H1 (cell line): Measurements from ENCODE around the gene ACP4. TPM values are rescaled to one million over a fixed set of nuclear protein-coding genes. Genes with fewer than 3 reads are reported as not detected.

Source experiments
- CTCF ChIA-PET: fragments of 300-600 bp; sonication (Branson Sonifier 250); formaldehyde crosslinking; loops from one replicate; lab custom pipeline; 2021; ENCODE audit not compliant: partially characterized antibody; lab: Charles Lee
- POLR2A ChIA-PET: fragments of 300-600 bp; sonication (Branson Sonifier 250); formaldehyde crosslinking; loops from one replicate; lab custom pipeline; 2021; ENCODE audit warnings: inconsistent platforms; ENCODE audit not compliant: partially characterized antibody; lab: Charles Lee
- DNase-seq, 2 experiments: peaks; one replicate each; pipeline versions ENCODE4 v3.0.0 to v3.0.0-alpha.2; 2010 to 2022; ENCODE audit warnings: low spot score in 2 of 2, low read depth in 1 of 2, mixed read lengths in 1 of 2
- FAIRE-seq: peaks from 2 replicates; lab custom pipeline; 2011; peaks lifted over from hg19 to GRCh38; lab: Jason Lieb, UNC
- H2AFZ ChIP-seq: 2 replicates; pipeline ENCODE4 v1.8.1; 2012; ENCODE audit warnings: low read length, inconsistent platforms
- H2AK5ac ChIP-seq: 2 replicates; pipeline ENCODE4 v1.6.1; 2013; ENCODE audit warnings: low read depth, low read length
- H2BK120ac ChIP-seq: replicated peaks from 2 replicates; pipeline ENCODE3; 2013; ENCODE audit warnings: low read depth, low read length, inconsistent platforms
- H2BK12ac ChIP-seq: 2 replicates; pipeline ENCODE4 v1.6.1; 2013; ENCODE audit warnings: low read depth, low read length
- H2BK15ac ChIP-seq: 2 replicates; pipeline ENCODE4 v1.6.1; 2013; ENCODE audit warnings: low read length
- H2BK20ac ChIP-seq: 2 replicates; pipeline ENCODE4 v1.6.1; 2013; ENCODE audit warnings: low read length
- H2BK5ac ChIP-seq: 2 replicates; pipeline ENCODE4 v1.6.1; 2013; ENCODE audit warnings: low read depth, low read length
- H3K14ac ChIP-seq: 2 replicates; pipeline ENCODE4 v1.6.1; 2013; ENCODE audit warnings: inconsistent platforms; ENCODE audit not compliant: insufficient read length
- H3K18ac ChIP-seq: 2 replicates; pipeline ENCODE4 v1.6.1; 2013; ENCODE audit warnings: low read length; ENCODE audit errors: extremely low read depth
- H3K23ac ChIP-seq: 2 replicates; pipeline ENCODE4 v1.6.1; 2013; ENCODE audit warnings: inconsistent platforms; ENCODE audit not compliant: insufficient read length
- H3K23me2 ChIP-seq: 2 replicates; pipeline ENCODE4 v1.6.1; 2013; ENCODE audit warnings: low read depth, low read length
- H3K27ac ChIP-seq: 2 replicates; pipeline ENCODE4 v1.6.1; 2011; ENCODE audit warnings: low read depth, low read length, inconsistent platforms
- H3K27me3 ChIP-seq, 4 experiments: replicated peaks in 1 of 4; 1 replicate in 1 of 4; 2 replicates in 3 of 4; pipeline versions ENCODE4 v1.6.1 to v1.8.1; 2011 to 2013; ENCODE audit warnings: low read length in 3 of 4, mild to moderate bottlenecking in 3 of 4, inconsistent platforms in 2 of 4, mixed read lengths in 2 of 4, moderate library complexity in 1 of 4; ENCODE audit not compliant: control insufficient read depth in 3 of 4, insufficient read depth in 3 of 4; ENCODE audit errors: extremely low read depth in 1 of 4
- H3K36me3 ChIP-seq, 4 experiments: 2 replicates each; pipeline versions ENCODE4 v1.6.1 to v1.8.1; 2011 to 2013; ENCODE audit warnings: mild to moderate bottlenecking in 4 of 4, low read length in 3 of 4, moderate library complexity in 2 of 4, control low read depth in 1 of 4, inconsistent platforms in 1 of 4; ENCODE audit not compliant: insufficient read depth in 4 of 4, control insufficient read depth in 2 of 4
- H3K4ac ChIP-seq: replicated peaks from 2 replicates; pipeline ENCODE3; 2013; ENCODE audit warnings: low read length, low read depth, mixed read lengths, inconsistent platforms; ENCODE audit not compliant: insufficient read length
- H3K4me1 ChIP-seq, 4 experiments: replicated peaks in 1 of 4; 1 replicate in 1 of 4; 2 replicates in 3 of 4; pipeline versions ENCODE4 v1.6.1 to v1.8.1; 2011 to 2013; ENCODE audit warnings: low read length in 3 of 4, inconsistent platforms in 2 of 4, mixed read lengths in 1 of 4; ENCODE audit not compliant: insufficient read depth in 4 of 4, control insufficient read depth in 3 of 4
- H3K4me2 ChIP-seq, 2 experiments: 2 replicates each; pipeline versions ENCODE4 v1.6.1 to v1.8.1; 2011 to 2013; ENCODE audit warnings: low read depth in 2 of 2, low read length in 2 of 2, control low read depth in 1 of 2, inconsistent platforms in 1 of 2, mild to moderate bottlenecking in 1 of 2; ENCODE audit not compliant: insufficient read depth in 1 of 2
- H3K4me3 ChIP-seq, 4 experiments: fragments of 200-600, 300-600 bp in 1 of 4; sonication (generic), shearing (Covaris generic), sonication (Bioruptor Twin) in 1 of 4; 2 replicates each; pipeline versions ENCODE4 v1.5.1 to v1.8.1; 2011 to 2016; ENCODE audit warnings: low read length in 4 of 4, low read depth in 3 of 4, control low read depth in 2 of 4, inconsistent platforms in 2 of 4, mild to moderate bottlenecking in 2 of 4, mixed read lengths in 1 of 4, moderate library complexity in 1 of 4; ENCODE audit not compliant: insufficient read depth in 2 of 4; ENCODE audit errors: extremely low read depth in 1 of 4
- H3K56ac ChIP-seq: replicated peaks from 2 replicates; pipeline ENCODE3; 2013; ENCODE audit warnings: low read depth, mild to moderate bottlenecking, mixed read lengths, low read length, inconsistent platforms; ENCODE audit not compliant: insufficient read length
- H3K79me1 ChIP-seq: 2 replicates; pipeline ENCODE4 v1.6.1; 2013; ENCODE audit warnings: low read depth, low read length, control low read depth
- H3K79me2 ChIP-seq, 2 experiments: 2 replicates each; pipeline versions ENCODE4 v1.6.1 to v1.8.1; 2012 to 2013; ENCODE audit warnings: low read length in 2 of 2, mild to moderate bottlenecking in 2 of 2, inconsistent platforms in 1 of 2; ENCODE audit not compliant: insufficient read depth in 2 of 2, control insufficient read depth in 1 of 2
- H3K9ac ChIP-seq, 4 experiments: replicated peaks in 1 of 4; 1 replicate in 1 of 4; 2 replicates in 3 of 4; pipeline versions ENCODE4 v1.6.1 to v1.8.1; 2011 to 2013; ENCODE audit warnings: low read depth in 3 of 4, low read length in 3 of 4, control low read depth in 2 of 4, mild to moderate bottlenecking in 2 of 4, moderate library complexity in 2 of 4, inconsistent platforms in 1 of 4; ENCODE audit errors: extremely low read depth in 1 of 4
- H3K9me3 ChIP-seq, 2 experiments: 2 replicates each; pipeline versions ENCODE4 v1.6.1 to v1.8.1; 2012 to 2013; ENCODE audit warnings: mild to moderate bottlenecking in 2 of 2, moderate library complexity in 2 of 2, control low read depth in 1 of 2, inconsistent platforms in 1 of 2, low read depth in 1 of 2, low read length in 1 of 2, mixed read lengths in 1 of 2; ENCODE audit not compliant: insufficient read depth in 2 of 2
- H4K20me1 ChIP-seq, 2 experiments: replicated peaks in 1 of 2; 2 replicates each; pipeline versions ENCODE3 to v1.8.1; 2011 to 2013; ENCODE audit warnings: inconsistent platforms in 2 of 2, low read length in 2 of 2, mild to moderate bottlenecking in 1 of 2; ENCODE audit not compliant: insufficient read depth in 2 of 2, control insufficient read depth in 1 of 2
- H4K5ac ChIP-seq: 2 replicates; pipeline ENCODE4 v1.6.1; 2013; ENCODE audit warnings: low read length, low read depth, mixed read lengths, inconsistent platforms; ENCODE audit not compliant: insufficient read length
- H4K8ac ChIP-seq: 2 replicates; pipeline ENCODE4 v1.8.0; 2013; ENCODE audit warnings: mild to moderate bottlenecking, moderate library complexity, low read length, inconsistent platforms; ENCODE audit not compliant: insufficient read depth; ENCODE audit errors: extremely low read depth
- H4K91ac ChIP-seq: replicated peaks from 2 replicates; pipeline ENCODE3; 2013; ENCODE audit warnings: low read length, mixed read lengths, inconsistent platforms; ENCODE audit not compliant: insufficient read length
- BCL11A ChIP-seq, 2 experiments: IDR thresholded peaks; one replicate each; pipeline ENCODE4 v1.6.1; 2011; ENCODE audit warnings: low read depth in 2 of 2, low read length in 2 of 2, mild to moderate bottlenecking in 2 of 2
- EGR1 ChIP-seq: IDR thresholded peaks from 2 replicates; pipeline ENCODE4 v1.6.1; 2011; ENCODE audit warnings: low read depth, low read length, borderline replicate concordance
- POLR2A ChIP-seq, 2 experiments: IDR thresholded peaks; 1 replicate in 1 of 2; 2 replicates in 1 of 2; pipeline ENCODE4 v1.6.1; 2011; ENCODE audit warnings: low read depth in 2 of 2, low read length in 2 of 2, mild to moderate bottlenecking in 2 of 2; ENCODE audit errors: control extremely low read depth in 1 of 2
- ZNF274 ChIP-seq: IDR thresholded peaks from 2 replicates; pipeline ENCODE4 v1.7.0; 2012; ENCODE audit warnings: low read length, borderline replicate concordance; ENCODE audit errors: extremely low read depth
- WGBS, 2 experiments: shearing (Covaris generic) in 1 of 2; methylation state at CpG; one replicate each; pipeline versions ENCODE4 v1.1.6 to v1.1.7; 2013 to 2015; ENCODE audit warnings: low lambda C conversion rate in 2 of 2, mixed read lengths in 2 of 2, inconsistent platforms in 1 of 2, low coverage in 1 of 2, missing lambda C conversion rate in 1 of 2; ENCODE audit not compliant: insufficient replicate concordance in 2 of 2, insufficient coverage in 1 of 2, insufficient read length in 1 of 2; ENCODE audit errors: extremely low coverage in 1 of 2, missing lambda C conversion rate in 1 of 2; 5-methylcytosine and 5-hydroxymethylcytosine counted together
- polyA plus RNA-seq, 7 experiments: library from polyadenylated mRNA; depleted of rRNA in 3 of 7; stranded (reverse) in 5 of 7; unstranded in 2 of 7; fragments of >200 nt in 5 of 7; fragments of 200-250 nt in 2 of 7; gene quantifications; 1 replicate in 5 of 7; 2 replicates in 1 of 7; 4 replicates in 1 of 7; pipeline versions ENCODE4 v1.2.1 to v1.2.3, GENCODE V29; 2011 to 2013; ENCODE audit warnings: missing spikeins in 2 of 7, mixed read lengths in 2 of 7
- total RNA-seq: library from RNA; stranded (reverse); fragmentation: NEBNext Ultra II Directional; extraction: Animal tissue kit (Norgen Biotek cat#: 25700); gene quantifications from 2 replicates; pipeline ENCODE4 v1.2.1, GENCODE V29; 2021

ACP4 gene
- total and polyA plus RNA-seq, 2 of the 8 experiments (the other 6 are each of a cell fraction or from before 2014, with no cell fraction given), result not detected

DNA sequence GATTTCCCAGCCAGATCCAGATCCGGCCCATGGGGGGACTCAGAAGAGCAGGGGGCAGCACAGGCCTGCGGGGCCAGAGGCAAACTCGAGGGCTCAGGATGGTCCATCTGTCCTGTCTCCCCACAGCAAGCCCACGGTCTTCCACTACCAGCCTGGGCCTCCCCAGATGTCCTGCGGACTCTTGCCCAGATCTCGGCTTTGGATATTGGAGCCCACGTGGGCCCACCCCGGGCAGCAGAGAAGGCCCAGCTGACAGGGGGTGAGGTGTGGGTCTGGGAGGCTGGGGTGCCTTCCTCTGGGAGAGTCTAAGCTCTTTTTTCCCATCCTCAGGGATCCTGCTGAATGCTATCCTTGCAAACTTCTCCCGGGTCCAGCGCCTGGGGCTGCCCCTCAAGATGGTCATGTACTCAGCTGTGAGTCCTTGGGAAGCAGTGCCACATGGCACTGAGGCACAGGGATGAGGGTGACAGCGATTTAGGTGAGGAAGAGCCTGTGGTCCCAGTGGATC lies 3.4 kb downstream of the ACP4 start:
- POLR2A ChIA-PET, result interaction anchor here (0.7 to 15.0 kb wide), 23 partner anchors 9 to 333 kb away, joined by 3 to 275 read pairs (median 3); partner anchors contain the start of genes ASPDH, CLEC11A, KLK1 and KLK4
- FAIRE-seq (no peak), DNase-seq (peak in 1 of 2 experiments; percentile 53)
- Histone ChIP-seq H3K23me2 (no peaks in the 10 kb centered on the region; the same call in 1 of the 2 replicates), H3K27me3 (no peaks in the 10 kb centered on the region; a peak in 1 of 7 replicates), H4K20me1 (peaks cover 30 to 32% of the 10 kb centered on the region in 2 experiments), H2BK12ac (no peak overlapping the region), H3K23ac (no peak overlapping the region), H3K9me3 (no peaks in the 10 kb centered on the region), H2BK120ac (no peak overlapping the region), H3K36me3 (peaks cover 10 to 25% (median 17%) of the 10 kb centered on the region in 4 experiments; a peak in 7 of 8 replicates), H2BK20ac (no peak overlapping the region), H3K9ac (no peak overlapping the region), H4K5ac (no peak overlapping the region), H3K4ac (no peak overlapping the region), H3K4me3 (no peak overlapping the region), H2BK15ac (no peak overlapping the region), H3K4me1 (peaks cover 0 to 14% (median 6%) of the 10 kb centered on the region in 4 experiments; a peak in 5 of 7 replicates), H3K79me2 (no peaks in the 10 kb centered on the region), H4K8ac (no peak overlapping the region), H3K56ac (no peak overlapping the region), H2AFZ (no peak overlapping the region), H3K14ac (no peak overlapping the region), H2BK5ac (no peak overlapping the region), H3K18ac (no peak overlapping the region), H3K27ac (no peak overlapping the region), H4K91ac (no peak overlapping the region), H3K79me1 (no peaks in the 10 kb centered on the region), H2AK5ac (no peak overlapping the region), H3K4me2 (no peak overlapping the region)
- CTCF ChIA-PET, result interaction anchor here (0.8 to 3.2 kb wide), 5 partner anchors 9 to 134 kb away, joined by 3 to 12 read pairs (median 3); no protein-coding TSS in a partner anchor
- TF ChIP-seq EGR1, result no peak
- peak in 1 of 2 experiments; percentile 26; a peak in 2 of 3 replicates for TF ChIP-seq POLR2A (IDR thresholded peaks at IDR 0.05; ENCODE audit: control extremely low read depth in 1 of 2, low read depth in 2 of 2, low read length in 2 of 2)
- no peak for TF ChIP-seq ZNF274
- no peak for TF ChIP-seq BCL11A (IDR thresholded peaks at IDR 0.05; ENCODE audit: low read depth in 2 of 2, low read length in 2 of 2)
- WGBS, 2 experiments, result 78% methylated on average over 11 of the region's 11 CpGs; no CpG with 5 or more reads in 1 of the 2 experiments
